ENCODE measurements around the gene SEMA4B.
"Not testable (repeated sequence)": the region's sequence is repeated elsewhere in the genome, so short reads cannot be mapped to it uniquely, and the experiment has no call there.

Gene SEMA4B, protein sequence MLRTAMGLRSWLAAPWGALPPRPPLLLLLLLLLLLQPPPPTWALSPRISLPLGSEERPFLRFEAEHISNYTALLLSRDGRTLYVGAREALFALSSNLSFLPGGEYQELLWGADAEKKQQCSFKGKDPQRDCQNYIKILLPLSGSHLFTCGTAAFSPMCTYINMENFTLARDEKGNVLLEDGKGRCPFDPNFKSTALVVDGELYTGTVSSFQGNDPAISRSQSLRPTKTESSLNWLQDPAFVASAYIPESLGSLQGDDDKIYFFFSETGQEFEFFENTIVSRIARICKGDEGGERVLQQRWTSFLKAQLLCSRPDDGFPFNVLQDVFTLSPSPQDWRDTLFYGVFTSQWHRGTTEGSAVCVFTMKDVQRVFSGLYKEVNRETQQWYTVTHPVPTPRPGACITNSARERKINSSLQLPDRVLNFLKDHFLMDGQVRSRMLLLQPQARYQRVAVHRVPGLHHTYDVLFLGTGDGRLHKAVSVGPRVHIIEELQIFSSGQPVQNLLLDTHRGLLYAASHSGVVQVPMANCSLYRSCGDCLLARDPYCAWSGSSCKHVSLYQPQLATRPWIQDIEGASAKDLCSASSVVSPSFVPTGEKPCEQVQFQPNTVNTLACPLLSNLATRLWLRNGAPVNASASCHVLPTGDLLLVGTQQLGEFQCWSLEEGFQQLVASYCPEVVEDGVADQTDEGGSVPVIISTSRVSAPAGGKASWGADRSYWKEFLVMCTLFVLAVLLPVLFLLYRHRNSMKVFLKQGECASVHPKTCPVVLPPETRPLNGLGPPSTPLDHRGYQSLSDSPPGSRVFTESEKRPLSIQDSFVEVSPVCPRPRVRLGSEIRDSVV

DNA sequence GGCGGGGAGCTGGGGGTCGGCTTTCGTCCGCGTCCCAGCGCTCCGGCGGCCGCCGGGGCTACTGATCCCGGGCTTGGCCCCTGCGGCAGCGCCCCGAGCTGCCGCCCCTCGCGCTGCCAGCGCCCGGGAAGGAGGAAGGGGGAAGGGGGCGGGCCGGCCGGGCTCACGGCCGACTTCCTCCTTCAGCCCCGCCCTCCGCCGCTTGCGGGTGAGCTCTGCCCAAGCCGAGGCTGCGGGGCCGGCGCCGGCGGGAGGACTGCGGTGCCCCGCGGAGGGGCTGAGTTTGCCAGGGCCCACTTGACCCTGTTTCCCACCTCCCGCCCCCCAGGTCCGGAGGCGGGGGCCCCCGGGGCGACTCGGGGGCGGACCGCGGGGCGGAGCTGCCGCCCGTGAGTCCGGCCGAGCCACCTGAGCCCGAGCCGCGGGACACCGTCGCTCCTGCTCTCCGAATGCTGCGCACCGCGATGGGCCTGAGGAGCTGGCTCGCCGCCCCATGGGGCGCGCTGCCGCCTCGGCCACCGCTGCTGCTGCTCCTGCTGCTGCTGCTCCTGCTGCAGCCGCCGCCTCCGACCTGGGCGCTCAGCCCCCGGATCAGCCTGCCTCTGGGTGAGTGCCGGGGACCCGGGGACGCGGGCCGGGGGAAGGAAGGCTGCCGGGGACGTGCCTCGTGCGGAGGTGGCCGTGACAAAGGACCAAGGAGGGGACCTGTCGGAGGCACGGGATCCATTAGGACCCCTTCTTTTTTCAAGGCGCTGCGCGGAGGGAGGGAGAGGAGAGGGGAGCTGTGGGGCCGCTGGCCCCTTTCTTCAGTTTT is at the start of gene SEMA4B:
Gene SEMA4B (plus strand): TSS at position 201 of the 814 bp plus-strand sequence. CDS start 249 bp downstream, at position 450.
- no peak for DNase-seq

DNA sequence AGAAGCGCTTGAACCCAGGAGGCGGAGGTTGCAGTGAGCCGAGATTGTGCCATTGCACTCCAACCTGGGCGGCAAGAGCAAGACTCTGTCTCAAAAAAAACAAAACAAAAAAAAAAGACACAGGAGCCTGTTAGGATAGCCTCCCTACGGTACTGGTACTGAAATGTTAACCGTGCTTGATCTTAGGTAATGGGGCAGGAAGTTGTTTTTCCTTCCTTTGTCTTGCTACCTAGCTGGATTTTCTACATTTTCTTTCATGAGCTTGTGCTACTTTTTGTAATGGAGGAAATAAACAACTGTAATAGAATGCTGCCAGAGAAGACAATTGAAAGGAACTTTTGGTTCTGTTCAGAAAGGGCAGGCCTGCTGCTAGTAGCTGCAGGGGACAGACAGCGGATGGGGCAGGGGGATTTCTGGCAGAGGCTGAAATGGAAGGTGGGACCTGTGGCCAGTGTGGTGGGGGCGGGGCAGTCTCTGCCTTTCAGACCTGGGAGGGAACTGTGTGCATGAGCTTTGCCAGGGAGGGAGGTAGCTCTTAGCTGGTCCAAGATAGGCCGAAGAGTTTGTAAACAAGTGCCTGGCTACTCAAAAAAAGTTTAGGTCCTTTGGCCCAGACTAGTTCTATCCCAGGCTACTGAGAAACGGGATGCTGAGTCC is 49.0 kb upstream of the SEMA4B start:
- no peak for DNase-seq

DNA sequence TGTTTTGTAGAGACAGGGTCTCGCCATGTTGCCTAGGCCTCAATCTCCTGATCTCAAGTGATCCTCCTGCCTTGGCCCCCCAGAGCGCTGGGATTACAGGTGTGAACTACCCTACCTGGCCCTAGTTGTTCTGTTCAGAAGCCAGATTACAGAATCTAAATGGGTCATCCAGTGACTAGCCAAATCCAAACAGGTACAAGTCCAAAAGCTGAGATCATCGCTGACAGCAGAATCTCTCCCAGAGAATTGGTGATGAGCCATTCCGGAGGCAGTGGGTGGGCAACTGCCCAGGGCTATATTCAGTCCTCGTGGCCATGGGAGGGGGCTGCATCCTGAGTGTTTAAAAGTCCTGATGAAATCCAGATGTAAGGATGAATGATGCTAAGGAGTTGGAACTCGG is 47.5 kb upstream of the SEMA4B start:
- DNase-seq = no peak

DNA sequence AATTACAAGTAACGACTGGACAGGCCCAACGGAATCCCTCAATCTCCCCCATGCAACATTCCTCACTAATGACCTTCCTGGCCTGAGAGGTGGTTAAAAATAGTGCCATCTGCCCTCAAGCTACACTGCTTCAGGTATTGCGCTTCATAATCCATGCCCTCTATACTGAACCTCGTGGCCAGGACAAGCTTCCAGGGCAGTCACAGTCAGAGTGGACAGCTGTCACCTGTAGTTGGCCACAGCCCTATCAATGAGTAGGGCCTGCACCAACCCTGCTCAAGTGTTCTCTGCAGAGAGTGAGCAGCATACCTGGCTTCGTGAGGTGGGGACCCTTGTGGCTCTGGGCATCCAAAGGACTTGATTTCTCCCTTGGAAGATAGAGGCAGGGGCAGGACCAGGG is 46.9 kb upstream of the SEMA4B start:
- no peak for DNase-seq

DNA sequence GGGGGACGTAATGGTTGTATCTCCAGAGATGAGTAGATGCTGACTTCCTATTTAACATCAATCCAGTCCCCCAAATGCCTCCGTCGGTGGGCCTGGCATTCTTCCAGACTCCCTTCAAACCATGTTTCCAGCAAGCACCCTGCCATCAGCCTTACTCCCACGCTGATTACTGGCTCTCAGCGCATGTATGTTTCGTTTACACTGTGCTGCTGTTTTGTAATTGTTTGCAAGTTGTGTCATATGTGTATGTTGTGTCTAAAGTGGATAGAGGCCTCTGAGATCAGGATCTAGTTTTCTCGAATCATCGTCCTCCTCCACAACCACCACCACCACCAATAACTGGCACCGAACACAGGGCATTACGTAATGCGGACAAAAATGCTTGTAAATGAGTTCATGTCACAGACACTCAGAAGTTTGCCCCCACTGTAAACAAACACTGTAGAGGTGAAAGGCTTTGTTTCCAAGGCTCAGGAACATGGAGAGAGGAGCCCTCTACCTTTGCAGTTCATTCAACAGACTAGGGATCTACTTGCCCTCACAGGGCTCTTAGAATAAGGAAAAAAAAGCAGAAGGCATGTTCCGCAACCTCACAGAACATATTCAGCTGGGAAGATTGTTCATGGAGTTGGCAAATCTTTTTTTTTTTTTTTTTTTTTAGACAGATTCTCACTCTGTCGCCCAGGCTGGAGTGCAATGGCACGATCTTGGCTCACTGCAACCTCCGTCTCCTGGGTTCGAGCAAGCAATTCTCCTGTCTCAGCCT is 46.1 kb upstream of the SEMA4B start:
- no peak for DNase-seq

DNA sequence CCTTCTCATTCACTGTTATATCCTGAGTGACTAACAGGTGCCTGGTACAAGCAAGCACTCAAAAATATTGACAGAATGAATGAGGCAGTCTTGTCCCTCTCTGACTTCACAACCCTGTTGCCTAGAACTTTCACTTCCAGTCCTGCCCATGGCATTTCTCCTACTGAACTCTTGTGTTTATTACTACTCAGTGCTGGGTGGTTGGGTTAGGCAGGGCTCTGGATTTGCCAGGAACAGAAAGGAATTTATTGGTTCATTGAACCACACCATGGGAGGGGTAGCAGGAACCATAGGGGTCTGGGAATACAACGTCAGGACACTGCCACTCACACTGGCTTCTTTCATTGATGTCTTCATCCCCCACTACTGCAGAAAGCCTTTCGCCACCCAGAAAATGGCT is 41.9 kb upstream of the SEMA4B start:
- DNase-seq = no peak

DNA sequence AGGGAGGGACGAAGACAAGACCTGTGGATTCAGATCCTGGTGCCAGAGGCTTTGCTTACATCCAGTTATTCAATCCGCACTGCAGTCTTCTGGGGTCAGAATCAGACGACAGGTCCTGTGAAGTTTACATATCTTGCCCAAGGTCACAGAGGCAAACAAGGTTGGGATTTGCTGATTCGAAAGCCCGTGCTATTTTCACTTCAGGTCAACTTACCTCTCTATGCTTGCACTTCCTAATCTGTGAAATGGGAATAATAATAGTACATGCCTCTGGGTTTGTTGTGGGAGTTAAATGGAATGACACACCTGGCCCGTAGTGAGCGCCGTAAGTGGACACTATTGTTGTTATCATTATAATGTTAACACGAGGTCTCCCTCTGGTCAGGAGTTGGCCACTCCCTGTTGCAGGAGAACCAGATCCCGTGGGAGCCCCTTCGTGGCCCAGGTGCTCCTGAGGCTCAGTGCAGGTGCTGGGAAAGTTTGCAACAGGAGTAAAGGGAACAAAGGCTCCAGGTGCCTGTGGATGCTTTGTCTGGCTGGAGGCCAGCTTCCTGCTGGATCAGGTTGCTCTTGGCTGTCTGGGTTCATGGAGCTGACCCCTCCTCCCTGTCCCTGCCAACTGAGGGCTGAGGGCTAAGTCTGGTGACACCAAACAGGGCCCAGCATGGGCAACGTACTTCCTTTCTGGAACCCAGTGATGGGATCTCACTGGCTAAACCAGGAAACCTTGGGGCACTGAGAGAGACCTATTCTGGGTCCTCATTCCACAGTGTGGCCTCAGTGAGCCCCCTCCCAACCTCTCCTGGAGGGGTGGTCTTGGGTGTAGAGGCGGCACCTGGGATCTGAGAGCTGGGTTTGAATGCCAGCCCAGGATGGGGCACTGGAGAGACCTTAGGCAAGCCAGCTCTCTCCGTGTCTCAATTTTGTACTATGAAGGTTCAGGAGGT is 40.1 kb upstream of the SEMA4B start:
- no peak for DNase-seq

DNA sequence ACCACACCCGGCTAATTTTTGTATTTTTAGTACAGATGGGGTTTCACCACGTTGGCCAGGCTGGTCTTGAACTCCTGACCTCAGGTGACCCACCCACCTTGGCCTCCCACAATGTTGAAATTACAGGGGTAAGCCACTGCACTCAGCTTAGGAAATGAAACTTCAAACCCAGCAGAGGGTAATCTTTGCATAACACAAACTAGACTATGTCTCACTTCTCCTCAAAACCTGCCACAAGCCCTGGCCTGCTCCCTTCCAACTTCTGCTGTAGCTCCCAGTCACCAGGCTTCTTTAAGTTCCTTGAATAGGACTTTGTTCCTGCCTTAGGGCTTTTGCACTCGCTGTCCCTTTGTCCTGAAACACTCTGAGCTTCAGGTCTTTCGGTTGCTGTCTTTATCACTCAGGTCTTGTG is 39.2 kb upstream of the SEMA4B start:
- DNase-seq = no peak

DNA sequence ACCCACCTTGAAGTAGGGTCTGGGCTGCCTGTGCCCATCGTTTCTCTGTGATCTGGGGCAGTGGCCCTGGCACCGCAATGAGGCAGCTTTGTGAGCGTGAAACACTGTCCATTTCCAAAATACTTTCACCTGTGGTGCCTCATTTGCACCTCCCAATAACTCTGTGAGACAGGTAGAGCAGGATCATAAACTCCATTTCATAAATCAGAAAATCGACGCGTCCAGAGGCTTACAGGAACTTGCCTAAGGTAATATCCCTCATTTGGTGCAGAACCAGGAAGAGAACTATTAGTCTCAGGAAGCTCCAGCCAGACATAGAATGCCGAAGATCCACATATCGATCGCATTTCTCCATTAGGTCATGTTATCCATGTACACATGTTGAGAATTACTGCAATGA is 38.2 kb upstream of the SEMA4B start:
- no peak for DNase-seq

DNA sequence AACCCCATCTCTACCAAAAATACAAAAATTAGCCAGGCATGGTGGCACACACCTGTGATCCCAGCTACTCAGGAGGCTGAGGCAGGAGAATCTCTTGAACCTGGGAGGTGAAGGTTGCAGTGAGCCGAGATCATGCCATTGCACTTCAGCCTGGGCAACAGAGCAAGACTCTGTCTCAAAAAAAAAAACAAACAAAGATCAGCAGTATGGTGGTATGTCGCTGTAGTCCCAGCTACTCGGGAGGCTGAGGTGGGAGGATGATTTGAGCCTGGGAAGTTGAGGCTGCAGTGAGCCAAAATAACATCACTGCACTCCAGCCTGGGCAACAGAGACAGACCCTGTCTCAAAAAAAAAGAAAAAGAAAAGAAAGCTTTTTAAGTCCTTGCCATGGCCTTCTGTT is 36.9 kb upstream of the SEMA4B start:
- not testable (repeated sequence) for DNase-seq

DNA sequence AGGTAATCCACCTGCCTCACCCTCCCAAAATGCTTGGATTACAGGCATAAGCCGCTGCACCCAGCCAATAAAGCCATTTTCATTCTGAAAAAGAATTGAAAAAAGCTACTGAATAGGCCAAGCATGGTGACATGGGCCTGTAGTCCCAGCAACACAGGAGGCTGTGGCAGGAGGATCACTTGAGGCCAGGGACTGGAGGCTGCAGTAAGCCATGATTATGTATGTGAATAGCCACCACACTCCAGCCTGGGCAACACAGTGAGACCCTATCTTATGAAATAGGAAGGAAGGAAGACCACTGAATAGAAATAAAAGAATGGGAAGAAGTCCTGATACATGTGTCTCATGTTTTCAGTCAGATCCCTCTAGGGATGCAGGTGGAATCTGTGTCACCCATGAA is 36.0 kb upstream of the SEMA4B start:
- DNase-seq = no peak

DNA sequence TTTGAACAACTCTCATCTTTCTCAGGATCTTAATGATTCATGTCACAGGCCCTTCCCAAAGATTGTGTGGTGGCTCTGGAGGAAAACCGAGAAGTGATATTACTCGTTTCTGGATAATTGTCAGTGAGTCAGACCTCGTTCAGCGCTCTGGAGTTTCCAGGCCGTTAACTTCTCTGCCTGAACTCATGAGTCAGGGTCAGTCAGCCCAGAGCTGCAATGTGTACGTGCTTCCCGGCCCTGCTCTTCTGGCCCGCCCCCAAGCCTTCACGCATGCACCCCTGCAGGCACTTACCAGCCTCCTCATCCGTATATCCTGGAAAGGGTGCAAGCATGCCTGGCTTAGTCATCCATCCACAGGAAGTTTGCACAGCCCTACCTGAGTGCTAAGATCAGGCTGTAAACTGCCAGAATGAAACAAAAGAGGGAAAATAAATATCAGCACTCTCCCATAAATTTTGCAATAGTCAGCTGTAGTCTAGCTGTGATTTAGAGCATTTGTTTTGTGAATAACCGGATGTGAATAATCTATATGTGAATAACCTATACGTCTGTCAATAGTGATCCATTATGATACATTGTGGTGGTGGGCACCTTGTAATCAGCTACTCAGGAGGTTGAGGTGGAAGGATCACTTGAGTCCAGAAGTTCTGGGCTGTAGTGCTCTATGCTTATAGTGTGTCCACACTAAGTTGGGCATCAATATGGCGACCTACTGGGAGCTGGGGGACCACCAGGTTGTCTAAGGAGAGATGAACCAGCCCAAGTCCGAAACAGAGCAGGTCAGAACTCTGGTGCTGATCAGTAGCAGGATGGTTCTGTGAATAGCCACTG is 35.3 kb upstream of the SEMA4B start:
- peak; percentile 17 for DNase-seq

DNA sequence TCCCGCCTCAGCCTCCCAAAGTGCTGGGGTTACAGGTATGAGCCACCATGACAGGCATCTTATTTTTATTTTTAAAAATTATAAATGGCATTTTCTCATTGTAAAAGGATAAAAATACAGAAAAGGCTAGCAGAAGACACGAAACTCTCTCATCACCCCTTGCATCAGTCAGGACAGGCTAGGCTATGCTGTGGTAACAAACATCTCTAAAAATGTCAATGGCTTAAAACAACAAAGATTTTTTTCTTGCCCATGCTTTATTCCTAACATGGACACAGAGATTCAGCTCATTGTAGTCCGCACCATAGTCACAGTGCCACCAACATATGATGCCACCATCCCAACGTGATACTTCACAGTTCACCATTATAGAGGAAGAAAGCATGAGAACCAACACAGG is 34.0 kb upstream of the SEMA4B start:
- DNase-seq = no peak

DNA sequence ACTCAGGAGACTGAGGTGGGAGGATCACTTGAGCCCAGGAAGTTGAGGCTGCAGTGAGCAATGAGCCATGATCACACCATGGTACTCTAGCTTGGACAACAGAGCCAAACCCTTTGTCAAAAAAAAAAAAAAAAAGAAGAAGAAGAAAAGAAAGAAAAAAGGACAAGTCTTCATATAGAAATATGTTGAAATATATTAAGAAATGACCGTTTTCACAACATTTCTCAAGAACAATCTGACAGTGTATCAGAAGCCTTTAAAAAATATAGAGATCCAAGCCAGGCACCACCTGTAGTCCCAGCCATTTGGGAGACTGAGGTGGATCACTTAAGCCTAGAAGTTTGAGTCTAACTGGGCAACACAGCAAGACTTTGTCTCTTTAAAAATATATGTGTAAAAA is 29.5 kb upstream of the SEMA4B start:
- DNase-seq = no peak

DNA sequence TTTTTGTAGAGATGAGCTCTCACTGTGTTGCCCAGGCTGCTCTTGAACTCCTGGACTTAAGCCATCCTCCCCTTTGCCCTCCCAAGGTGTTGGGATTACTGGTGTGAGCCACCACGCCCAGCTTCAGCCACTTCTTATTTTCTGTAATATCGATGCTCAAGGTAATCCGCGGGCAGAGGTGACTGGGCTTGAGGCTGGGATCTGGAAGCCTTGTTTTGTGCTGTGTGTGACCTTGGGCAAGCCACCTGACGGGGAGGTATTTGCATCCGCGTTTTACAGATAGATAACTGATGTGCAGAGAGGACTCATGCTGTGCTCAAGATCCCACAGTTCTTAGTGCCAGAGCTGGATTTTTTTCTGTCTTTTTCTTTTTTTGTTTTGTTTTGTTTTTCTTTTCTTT is 27.8 kb upstream of the SEMA4B start:
- no peak for DNase-seq

DNA sequence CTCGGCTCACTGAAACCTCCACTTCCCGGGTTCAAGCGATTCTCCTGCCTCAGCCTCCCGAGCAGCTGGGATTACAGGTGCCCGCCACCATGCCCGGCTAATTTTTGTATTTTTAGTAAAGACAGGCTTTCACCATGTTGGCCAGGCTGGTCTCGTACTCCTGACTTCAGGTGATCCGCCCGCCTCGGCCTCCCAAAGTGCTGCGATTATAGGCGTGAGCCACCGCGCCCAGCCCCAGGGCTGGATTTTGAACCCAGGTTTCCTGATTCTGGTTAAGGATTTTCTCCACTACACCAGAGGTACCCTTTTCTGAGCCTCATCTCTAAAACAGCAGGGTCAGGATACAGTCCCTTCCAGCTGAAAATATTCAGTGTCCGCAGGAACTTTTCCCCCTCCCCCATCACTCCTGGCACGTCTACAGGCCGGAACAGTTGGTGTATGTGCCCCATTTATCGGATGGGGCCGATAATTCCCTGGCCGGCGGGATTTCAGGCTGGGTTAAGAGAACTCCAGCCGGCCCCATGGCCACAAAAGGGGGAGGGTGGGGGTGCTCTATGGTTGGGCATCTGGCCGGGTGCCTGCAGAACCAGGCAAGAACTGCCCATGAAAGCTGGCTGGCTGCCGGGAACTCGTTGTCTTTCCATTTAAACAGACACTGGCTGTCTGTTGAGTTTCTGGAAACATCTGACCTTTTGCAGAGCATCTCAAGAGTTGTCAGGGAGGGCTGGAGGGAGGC is 26.8 kb upstream of the SEMA4B start:
- DNase-seq = peak; percentile 14

DNA sequence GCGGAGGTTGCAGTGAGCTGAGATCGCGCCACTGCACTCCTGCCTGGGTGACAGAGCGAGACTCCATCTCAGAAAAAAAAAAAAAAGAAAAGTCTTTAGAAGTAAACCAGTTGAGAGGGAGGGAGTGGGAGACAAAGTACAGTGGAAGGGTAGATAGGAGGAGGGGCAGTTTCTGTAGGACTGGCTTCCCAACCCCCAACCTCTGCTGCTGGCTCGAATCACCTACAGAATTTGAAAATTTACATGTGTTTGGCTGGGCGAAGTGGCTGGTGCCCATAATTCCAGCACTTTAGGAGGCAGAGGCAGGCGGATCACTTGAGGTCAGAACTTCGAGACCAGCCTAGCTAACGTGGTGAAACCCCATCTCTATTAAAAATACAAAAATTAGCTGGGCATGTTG is 24.1 kb upstream of the SEMA4B start:
- DNase-seq = no peak

DNA sequence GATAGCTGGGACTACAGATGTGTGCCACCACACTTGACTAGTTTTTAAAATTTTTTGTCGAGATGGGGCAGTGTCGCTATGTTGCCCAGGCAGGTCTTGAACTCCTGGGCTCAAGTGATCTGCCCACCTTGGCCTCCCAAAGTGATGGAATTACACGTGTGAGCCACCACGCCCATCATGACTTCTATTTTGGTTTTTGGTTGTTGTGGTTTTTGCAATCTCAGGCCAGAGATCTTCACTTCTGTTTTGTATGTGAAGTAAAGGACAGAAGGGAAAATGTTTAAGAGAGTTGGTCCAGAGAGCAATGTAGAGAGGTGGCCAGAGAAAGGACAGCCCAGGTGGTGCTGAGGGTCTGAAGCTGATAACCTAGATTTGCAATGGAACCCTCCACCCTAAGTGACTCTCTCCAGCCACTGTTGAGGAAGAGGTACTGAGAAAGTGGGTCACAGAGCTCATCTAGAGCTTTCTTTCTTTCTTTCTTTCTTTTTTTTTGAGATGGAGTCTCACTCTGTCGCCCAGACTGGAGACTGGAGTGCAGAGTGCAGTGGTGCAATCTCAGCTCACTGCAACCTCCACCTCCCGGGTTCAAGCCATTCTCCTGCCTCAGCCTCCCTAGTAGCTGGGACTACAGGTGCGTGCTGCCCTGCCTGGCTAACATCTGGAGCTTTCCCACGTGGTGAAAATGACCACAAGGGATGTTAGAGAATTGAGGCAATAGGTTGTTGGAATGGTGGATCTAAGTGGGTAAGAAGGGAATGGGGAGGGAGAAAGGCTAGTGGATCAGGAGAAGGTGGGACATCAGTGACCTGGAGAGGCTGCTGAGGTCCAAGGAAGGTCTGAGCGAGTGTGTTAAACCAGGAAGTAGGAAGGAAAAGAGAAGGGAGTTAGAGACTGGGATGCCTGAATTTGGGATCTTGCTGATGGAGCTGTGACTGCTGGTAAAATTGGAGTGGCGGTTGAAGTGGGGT is 22.4 kb upstream of the SEMA4B start:
- DNase-seq = no peak

Measured in DMS 273 treated with DMSO at 0.1 percent for 48 hours (cell line).